ENCODE data around the gene AZIN2.

The AZIN2 gene

DNA sequence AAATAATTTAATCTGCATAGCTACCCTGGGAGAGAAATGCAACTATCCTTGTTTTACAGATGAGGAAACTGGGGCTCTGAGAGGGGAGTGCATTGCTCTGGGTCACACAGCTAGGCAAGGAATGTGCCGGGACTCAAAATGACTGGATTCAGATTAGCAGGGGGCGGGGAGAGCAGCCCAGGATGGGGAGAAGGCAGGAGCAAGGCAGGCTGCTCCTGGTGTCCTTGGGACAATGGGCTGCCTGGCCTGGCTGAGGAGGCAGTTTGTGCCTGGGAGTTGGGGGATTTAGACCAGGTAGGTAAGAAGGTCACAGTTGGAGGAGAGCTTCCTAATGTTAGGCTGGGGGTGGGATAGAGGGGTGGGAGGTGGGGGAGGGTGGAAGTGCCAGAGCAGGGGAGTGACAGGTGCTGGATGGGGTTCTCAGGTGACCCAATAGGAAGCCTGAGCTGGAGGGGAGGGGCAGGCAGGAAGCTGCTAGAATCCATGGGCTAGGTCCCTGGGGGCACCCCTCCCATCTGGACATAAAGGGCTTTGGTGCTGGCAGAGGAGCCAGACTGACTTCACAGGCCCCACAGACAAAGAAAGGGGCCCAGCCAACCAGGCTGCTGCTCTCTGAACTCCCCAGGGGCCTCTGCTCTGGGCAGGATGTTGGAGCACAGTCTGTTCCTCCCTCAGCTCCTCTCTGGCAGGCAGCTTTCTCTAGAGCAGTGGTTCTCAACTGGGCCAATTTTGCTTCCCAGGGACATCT is 71.9 kb downstream of the AZIN2 start:
- DNase-seq (ENCODE audit: low read depth): no peak

DNA sequence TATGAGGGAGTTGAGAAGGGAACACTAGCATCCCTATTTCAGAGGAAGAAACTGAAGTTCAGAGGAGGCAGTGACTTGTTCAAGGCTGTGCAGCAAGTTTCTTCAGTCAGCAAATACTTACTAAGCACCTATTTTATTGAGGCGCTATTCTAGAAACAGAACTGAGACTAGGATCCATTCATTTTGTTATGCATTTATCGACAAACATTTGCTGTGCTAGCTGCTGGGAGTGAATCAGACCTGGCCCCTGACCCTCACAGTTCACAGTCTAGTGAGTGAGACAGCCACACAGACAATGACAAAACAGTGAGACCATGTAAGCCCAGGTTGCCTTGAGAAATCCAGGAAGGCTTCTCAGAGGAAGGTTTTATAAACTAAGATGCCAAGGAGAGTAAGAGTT is 72.7 kb downstream of the AZIN2 start:
- DNase-seq (ENCODE audit: low read depth): no peak

DNA sequence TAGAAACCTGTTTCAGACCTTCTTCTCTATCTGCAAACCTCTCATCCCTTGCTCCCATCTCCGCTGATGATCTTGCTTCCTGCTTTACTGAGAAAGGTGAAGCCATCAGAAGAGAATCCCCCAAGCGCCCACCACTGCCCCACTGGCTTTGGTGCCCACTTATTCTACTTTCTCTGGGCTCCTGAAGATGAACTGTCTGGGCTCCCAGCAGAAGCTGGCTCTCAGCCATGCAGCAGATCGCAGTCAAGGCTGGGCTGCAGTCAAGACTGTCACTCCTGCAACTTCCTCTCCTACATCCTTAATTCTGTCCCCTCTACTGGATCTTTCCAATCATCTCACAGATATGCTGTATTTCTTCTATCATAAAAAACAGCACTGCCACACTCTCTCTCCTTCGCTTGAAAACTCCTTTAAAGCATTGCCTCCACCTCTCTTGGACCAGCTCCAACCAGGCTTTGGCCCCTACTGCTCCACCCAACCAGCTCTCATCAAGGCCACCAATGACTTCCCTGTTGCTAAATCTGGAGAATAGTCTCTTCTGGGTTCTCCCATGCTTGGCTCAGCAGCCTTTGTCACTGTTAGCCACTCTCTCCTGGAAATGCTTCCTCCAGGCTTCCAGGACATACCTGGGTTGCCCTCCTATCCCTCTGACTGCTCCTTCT is 75.1 kb downstream of the AZIN2 start:
- no peak for DNase-seq (ENCODE audit: low read depth)

DNA sequence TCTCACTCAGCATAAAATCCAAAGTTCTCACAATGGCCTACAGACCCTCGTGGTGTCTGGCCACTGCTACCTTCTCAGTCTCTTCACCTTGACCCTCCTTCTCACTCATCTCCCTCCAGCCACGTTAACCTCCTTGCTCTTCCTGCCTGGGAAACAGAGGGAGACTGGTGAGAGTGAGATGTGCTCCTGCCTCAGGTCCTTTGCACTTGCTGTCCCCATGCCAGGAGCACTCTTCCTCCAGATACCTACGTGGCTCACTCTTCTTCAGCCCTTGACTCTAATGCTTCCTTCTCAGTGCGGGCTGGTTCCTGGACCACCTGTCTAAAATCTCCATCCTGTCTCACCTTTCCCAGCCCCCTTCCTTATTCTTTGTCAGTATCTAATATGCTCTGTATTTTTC is 76.2 kb downstream of the AZIN2 start:
- DNase-seq (ENCODE audit: low read depth): no peak

DNA sequence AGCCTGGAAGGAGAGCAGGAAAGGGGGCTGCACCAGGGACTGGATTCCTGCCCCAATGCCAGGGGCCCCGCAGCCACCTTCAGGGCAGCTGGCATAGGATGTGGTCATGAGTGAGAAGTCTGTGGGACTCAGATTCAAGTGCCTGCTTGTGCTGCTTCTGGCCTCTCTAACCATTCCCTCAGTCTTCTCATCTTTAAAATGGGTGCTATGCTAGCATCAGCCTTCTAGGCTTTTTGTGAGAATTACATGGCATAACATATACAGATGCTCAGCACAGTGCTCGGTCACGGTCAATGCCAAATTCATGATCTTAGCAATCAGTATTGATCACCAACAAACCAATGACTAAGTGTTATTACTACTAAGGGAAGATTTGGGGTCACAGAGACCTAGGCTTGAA is 77.4 kb downstream of the AZIN2 start:
- DNase-seq (ENCODE audit: low read depth): no peak

DNA sequence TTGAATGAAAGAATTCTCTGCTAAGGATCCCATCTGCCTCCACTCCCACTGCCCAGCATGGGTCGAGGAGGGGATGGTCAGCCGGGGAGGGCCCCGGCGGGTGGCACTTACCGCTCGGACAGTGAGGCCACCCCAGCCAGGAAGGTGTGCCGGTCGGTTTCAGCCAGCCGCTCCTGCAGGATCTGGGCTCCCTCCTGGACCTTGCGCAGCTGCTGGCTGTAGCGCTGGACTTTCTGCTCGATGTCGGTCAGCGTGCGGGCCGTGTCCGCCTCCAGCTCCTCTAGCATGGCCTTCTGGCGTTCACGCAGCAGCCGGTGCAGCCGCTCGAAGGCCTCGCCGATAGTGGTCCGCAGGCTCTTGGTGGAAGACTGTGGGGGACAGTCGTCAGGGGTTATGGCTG is 78.6 kb downstream of the AZIN2 start:
- no peak for DNase-seq (ENCODE audit: low read depth)

DNA sequence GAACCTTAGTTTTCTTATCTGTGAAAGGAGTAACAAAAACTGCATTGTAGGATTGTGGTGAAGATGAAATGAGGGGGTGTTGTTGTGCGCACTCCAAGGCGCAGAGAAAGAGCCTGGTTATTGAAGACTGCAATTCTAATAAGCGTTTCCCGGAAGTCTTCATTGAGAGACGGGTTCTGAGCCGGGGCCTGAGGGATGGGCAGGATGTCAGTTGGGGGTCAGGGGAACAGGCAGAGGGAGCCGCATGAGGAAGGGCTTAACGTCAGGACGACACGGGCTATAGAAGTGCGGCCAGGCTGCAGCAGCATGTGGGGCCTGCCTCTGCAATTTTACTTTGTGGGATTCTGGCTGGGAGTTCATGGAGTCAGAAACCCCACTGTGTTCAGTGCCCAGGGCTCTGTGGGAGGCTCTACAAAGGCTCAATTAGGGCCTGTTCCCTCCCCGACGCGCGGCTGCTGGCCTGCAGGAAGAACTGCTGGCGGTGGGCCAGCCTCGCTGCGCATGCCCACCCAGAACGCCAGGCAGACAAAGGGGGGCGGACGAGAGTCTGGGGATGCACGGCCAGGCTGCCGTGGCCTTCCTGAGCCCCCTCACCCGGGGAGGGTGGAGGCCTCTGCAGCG is 80.2 kb downstream of the AZIN2 start:
- no peak for DNase-seq (ENCODE audit: low read depth)

DNA sequence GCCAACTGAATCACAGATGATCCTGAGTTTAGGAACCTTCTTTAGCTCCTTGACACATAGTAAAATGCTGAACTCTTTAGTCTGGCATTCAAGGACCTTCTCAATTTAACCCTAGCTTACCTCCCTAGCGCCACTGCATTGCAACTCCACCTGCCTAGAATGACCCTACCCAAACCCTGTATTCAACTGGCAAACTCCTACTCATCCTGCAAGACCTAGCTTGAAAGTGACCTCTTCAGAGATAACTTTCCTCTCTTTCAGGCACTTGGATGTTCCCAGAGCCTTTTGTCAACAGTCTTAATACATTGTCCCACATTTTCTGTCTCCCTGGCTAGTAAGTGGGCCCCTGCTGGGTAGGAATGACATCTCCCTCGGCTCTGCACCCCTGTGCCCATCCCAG is 81.2 kb downstream of the AZIN2 start:
- DNase-seq (ENCODE audit: low read depth): no peak

DNA sequence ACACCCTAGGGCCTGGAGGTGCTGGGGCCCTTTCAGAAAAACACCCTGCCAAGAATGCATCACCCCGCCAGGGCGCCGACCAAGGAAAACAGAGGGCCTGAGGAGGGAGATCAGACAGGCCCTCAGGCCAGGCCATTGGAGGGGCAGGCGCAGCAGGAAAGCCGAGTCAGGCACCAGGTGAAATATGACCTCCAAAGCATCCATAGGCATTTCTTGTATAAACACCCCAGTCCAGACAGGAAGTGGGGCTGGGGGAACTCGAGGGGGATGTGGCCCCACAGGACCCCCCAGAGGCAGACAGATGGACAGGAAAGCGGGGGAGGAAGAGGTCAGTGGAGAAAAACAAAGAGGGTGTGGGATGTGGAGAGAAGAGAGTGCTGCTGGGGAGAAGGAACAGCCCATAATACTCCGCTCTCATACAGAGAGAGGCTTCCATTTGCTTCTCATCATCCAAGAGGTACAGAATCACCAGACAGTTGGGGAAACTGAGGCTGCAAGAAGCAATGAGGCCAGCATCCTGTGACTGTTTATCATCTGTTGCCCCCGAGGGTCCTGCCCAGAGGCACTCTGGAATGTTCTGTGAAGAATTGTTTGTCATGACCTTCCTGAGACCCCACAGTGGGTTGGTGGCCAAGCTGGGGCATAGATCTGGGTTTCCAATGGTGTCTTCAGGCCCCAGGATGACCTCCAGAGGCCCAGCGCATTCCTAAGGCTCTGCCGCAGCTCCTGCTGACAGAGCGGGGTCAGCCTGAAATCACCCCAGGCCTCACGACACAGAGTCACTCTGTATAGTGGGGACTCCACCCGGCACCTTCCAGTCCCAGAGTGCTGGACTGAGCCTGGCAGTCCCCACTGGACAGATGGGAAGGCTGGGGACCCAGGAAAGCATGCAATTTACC is 82.9 kb downstream of the AZIN2 start:
- no peak for DNase-seq (ENCODE audit: low read depth)

DNA sequence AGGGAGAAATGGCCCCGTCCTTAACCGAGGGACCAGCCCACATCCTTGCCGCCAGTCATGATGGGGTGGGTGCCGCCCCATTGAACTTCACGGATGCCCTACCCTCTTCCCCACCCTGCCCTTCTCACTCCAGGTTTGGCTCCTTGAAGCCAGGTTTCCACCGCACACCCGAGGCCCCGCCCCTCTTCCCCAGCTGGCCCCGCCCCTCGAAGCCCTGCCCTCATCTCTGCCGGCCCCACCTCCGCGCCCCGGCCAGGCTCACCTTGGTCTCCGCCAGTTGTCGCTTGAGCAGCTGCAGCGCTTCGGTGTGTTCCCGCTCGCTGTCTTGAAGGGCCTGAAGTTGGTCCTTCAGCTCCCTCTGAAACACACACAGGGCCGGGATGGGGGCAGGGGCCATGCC is 84.3 kb downstream of the AZIN2 start:
- DNase-seq (ENCODE audit: low read depth): no peak

DNA sequence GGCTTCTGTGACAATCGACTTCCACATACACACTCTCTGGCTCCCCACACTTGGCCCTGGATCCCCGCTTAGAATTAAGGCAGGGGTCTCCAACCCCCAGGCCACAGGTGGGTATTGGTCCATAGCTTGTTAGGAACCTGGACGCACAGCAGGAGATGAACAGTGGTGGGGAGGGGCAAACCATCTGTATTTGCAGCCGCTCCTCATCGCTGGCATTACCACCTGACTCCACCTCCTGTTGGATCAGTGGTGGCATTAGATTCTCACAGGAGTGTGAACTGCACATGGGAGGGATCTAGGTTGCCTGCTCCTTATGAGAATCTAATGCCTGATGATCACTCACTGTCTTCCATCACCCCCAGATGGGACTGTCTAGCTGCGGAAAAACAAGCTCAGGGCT is 84.9 kb downstream of the AZIN2 start:
- DNase-seq (ENCODE audit: low read depth): no peak

DNA sequence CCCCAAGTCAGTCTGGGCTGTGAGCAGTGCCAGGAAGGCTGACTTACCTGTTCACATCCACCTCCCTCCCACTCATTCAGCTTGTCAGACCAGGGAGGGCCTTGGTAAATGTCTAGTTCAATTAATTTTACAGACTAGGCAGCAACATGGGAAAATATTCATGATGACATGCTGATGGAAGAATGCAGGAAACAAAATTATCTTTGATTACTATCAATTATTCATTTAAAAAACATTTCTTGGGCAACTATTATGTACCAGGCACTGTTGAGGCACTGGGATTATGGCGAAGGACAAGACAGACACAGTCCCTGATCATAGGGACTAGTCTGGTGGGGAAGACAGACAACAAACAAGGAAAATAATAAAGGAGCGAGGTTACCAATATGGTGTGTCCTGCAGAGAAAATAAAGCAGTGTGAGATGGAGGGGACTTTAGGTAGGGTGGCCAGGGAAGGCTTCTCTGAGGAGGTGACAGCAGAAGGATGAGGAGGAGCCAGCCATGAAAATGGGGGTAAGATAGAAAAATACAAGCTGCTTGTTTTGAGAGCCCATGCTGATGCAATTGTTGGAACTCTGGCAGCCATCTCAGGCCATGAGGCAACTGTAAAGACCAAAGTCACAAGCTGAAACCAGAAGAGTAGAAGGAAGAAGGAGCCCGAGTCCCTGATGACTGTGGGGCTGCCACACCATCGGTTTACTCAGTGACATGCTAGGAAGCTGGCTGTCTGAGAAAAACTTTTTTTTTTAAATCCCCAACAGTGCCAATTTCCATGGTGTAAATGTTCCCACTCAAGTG is 86.9 kb downstream of the AZIN2 start:
- no peak for DNase-seq (ENCODE audit: low read depth)

DNA sequence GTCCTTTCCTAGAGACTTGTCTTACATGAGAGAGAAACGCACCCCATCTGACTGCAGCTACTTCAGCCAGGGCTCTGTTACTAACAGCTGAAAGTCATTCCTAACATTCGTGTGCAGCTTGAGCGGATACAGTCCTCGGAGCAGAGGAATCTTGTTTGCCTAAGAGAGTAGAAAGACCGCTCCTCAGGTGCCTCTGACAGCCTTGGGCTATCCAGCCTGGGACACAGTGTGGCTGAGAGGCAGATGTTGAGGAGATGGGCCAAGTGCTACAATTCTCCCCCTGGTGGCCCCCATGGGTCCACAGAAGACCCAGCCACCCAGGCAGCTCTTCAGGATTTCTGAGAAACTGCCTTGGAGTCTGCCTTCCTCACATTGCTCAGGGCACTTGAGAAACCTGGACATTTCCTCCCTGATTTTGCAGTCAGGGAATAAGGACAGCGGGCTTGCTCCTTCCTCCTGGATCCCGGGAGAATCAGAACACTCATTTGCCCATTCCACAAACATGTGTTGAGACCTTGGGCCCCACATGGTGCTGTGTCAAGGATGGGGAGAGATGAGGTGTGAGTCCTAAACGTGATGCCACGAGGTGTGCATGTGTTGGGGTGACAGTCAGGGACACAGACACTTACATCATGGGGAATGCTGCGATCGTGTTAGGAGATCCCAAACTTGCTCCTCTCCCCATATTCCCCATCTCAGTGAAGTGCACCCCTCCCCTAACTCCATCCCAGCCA is 87.8 kb downstream of the AZIN2 start:
- DNase-seq (ENCODE audit: low read depth): no peak

DNA sequence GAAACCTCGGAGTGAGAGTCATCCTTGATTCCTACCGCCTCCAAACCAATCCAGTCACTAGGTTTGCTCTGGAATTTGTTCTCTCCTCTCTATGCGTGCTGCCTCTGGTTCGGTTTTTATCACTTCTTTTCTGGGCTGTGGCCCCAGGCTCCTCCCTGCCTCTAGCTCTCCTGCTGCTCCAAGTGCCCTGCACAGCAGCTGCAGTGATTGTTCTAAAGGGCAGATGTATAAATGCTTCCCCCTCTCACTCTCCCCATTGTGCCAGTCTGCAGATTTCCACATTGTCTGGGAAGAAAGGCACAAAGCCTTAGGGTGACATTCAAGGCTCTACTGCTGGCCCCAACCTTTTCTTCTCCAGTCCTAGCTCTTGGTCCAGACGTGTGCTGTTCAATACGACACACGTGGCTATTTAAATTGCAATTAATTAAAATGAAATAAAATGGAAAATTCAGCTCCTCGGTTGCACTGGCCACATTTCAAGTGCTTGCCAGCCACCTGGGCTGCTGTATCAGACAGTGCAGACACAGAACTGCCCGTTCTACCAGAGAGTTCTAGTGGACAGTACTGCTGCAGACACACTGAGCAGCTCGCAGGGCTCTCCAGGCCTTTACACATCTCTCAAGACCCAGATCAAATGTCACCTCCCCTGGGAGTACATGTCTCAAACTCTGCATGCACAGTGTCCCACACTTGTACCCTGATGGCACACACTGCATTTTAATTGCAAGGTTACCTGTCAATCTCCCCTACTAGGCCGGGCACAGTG is 88.5 kb downstream of the AZIN2 start:
- no peak for DNase-seq (ENCODE audit: low read depth)
